HG03439 (cell line): Measurements from ENCODE around the gene EGLN3.
"Not testable (repeated sequence)": the region's sequence is repeated elsewhere in the genome, so short reads cannot be mapped to it uniquely, and the experiment has no call there.

Experiments used
- ATAC-seq: cut with Tn5 transposase; IDR thresholded peaks from one replicate; pipeline ENCODE4 v1.9.1; 2021; ENCODE audit warnings: mild to moderate bottlenecking, moderate library complexity; ENCODE audit not compliant: unreplicated experiment

The EGLN3 gene

GRCh38 chr14:33962466-33962865 lies 11.6 kb upstream of the EGLN3 start:
- not testable (repeated sequence) for ATAC-seq

- ATAC-seq = no peak
These were observed 11.1 kb upstream of the EGLN3 start for GRCh38 chr14:33962016-33962415.

- no peak for ATAC-seq
These were observed 8.8 kb upstream of the EGLN3 start for GRCh38 chr14:33959692-33960151.

GRCh38 chr14:33958605-33959226 lies 7.8 kb upstream of the EGLN3 start:
- no peak for ATAC-seq

GRCh38 chr14:33957993-33958392 lies 7.1 kb upstream of the EGLN3 start:
- no peak for ATAC-seq

- ATAC-seq = no peak
These were observed 6.4 kb upstream of the EGLN3 start for GRCh38 chr14:33957299-33957698.

GRCh38 chr14:33956640-33957039 lies 5.8 kb upstream of the EGLN3 start:
- no peak for ATAC-seq

GRCh38 chr14:33954016-33954598 lies 3.2 kb upstream of the EGLN3 start:
- no peak for ATAC-seq

GRCh38 chr14:33952541-33952940 lies 1.7 kb upstream of the EGLN3 start:
- ATAC-seq = no peak

- ATAC-seq = no peak
These were observed 438 bp upstream of the EGLN3 start for GRCh38 chr14:33951183-33951840.

GRCh38 chr14:33949411-33949893 lies 1.4 kb downstream of the EGLN3 start:
- no peak for ATAC-seq

- ATAC-seq = no peak
These were observed 1.9 kb downstream of the EGLN3 start for GRCh38 chr14:33948869-33949408.

- no peak for ATAC-seq
These were observed 2.6 kb downstream of the EGLN3 start for GRCh38 chr14:33948145-33948868.

GRCh38 chr14:33946679-33947476 lies 4.0 kb downstream of the EGLN3 start:
- ATAC-seq = no peak

GRCh38 chr14:33945210-33946088 lies 5.4 kb downstream of the EGLN3 start:
- no peak for ATAC-seq

- ATAC-seq = no peak
These were observed 7.6 kb downstream of the EGLN3 start for GRCh38 chr14:33943096-33943883.

- no peak for ATAC-seq
These were observed 9.2 kb downstream of the EGLN3 start for GRCh38 chr14:33941718-33942117.

- ATAC-seq = no peak
These were observed 10.3 kb downstream of the EGLN3 start for GRCh38 chr14:33940561-33941011.
